Testis (tissue), 3 donors: ENCODE measurements around the gene FSCB. TPM values are rescaled to one million over a fixed set of nuclear protein-coding genes. Genes with fewer than 3 reads are reported as not detected.

ENCODE experiments used
- DNase-seq: peaks from one replicate; pipeline ENCODE4 v3.0.0-alpha.2; 2019
- H3K27ac ChIP-seq, 2 donors: fragments of 200-600 bp; sonication (generic); one replicate each; pipeline ENCODE4 v1.5.1; 2019
- H3K27me3 ChIP-seq: fragments of 200-600 bp; sonication (generic); one replicate; pipeline ENCODE4 v1.5.1; 2019
- H3K36me3 ChIP-seq: fragments of 200-600 bp; sonication (generic); one replicate; pipeline ENCODE4 v1.5.1; 2017; ENCODE audit warnings: low read depth; ENCODE audit errors: missing control alignments
- H3K4me1 ChIP-seq: fragments of 200-600 bp; sonication (generic); one replicate; pipeline ENCODE4 v1.5.1; 2019
- H3K4me3 ChIP-seq, 2 donors: fragments of 200-600 bp; sonication (generic); one replicate each; pipeline ENCODE4 v1.5.1; 2017 to 2019
- H3K9me3 ChIP-seq: fragments of 200-600 bp; sonication (generic); one replicate; pipeline ENCODE4 v1.5.1; 2017
- CTCF ChIP-seq, 3 experiments: fragments of 450-650 bp in 2 of 3; fragments of 200-600 bp in 1 of 3; sonication (generic) in 1 of 3; IDR thresholded peaks; one replicate each; pipeline ENCODE4 v1.5.1; 2016 to 2019; ENCODE audit warnings: antibody characterized with exemption in 3 of 3, mild to moderate bottlenecking in 2 of 3, moderate library complexity in 1 of 3
- POLR2A ChIP-seq: fragments of 450-650 bp; IDR thresholded peaks from one replicate; pipeline ENCODE4 v1.6.1; 2017; ENCODE audit warnings: antibody characterized with exemption, mild to moderate bottlenecking, moderate library complexity
- WGBS, 2 donors: methylation state at CpG; one replicate each; pipeline ENCODE4 v1.1.5; 2018; 5-methylcytosine and 5-hydroxymethylcytosine counted together
- intact Hi-C: fragments of 100-400 bp; cut with DNase I; formaldehyde crosslinking; loops from one replicate; pipeline ENCODE4 v1.15.1; 2023; ENCODE audit warnings: low total_unique reads
- polyA plus RNA-seq: library from polyadenylated mRNA; stranded (reverse); fragments of 350-450 nt; fragmentation: Illumina TruSeq; extraction: RNeasy Lipid Tissue Mini Kit (QIAGEN cat#74804); gene quantifications from one replicate; pipeline ENCODE4 v1.2.3, GENCODE V29; 2014; ENCODE audit warnings: low read depth, low replicate concordance; ENCODE audit not compliant: insufficient read depth
- total RNA-seq, 2 donors: library from RNA; depleted of rRNA; stranded (reverse); fragments of >200 nt; gene quantifications; one replicate each; pipeline ENCODE4 v1.2.3, GENCODE V29; 2016

The FSCB gene
- total and polyA plus RNA-seq, 3 donors from 2014 or later = 21.0 to 69.1 (median 42.9) TPM

GRCh38 chr14:44494137-44494536 is 12.9 kb downstream of the FSCB start:
- H3K9me3 ChIP-seq = no peaks in the 10 kb centered on the region
- no peak overlapping the region for H3K27ac ChIP-seq
- TF ChIP-seq CTCF (IDR thresholded peaks at IDR 0.05) = no peak
- no peak for TF ChIP-seq POLR2A
- intact Hi-C loops = no loop called here
- H3K36me3 ChIP-seq = no peaks in the 10 kb centered on the region
- H3K4me3 ChIP-seq = no peak overlapping the region
- no peaks in the 10 kb centered on the region for H3K27me3 ChIP-seq
- DNase-seq = no peak
- H3K4me1 ChIP-seq = no peaks in the 10 kb centered on the region

GRCh38 chr14:44490966-44491365 is 16.1 kb downstream of the FSCB start:
- Histone ChIP-seq H3K9me3 (no peaks in the 10 kb centered on the region), H3K36me3 (no peaks in the 10 kb centered on the region), H3K27me3 (no peaks in the 10 kb centered on the region), H3K4me3 (no peak overlapping the region), H3K4me1 (no peaks in the 10 kb centered on the region), H3K27ac (no peak overlapping the region)
- no peak for DNase-seq
- intact Hi-C loops = no loop called here
- WGBS, 2 donors = 83 to 85% methylated on average over 2 of the region's 2 CpGs
- TF ChIP-seq CTCF (IDR thresholded peaks at IDR 0.05) (no peak), POLR2A (no peak)

- DNase-seq = no peak
- Histone ChIP-seq H3K36me3 (no peaks in the 10 kb centered on the region), H3K27ac (no peak overlapping the region), H3K9me3 (no peaks in the 10 kb centered on the region), H3K4me3 (no peak overlapping the region), H3K27me3 (no peaks in the 10 kb centered on the region), H3K4me1 (no peaks in the 10 kb centered on the region)
- TF ChIP-seq CTCF (IDR thresholded peaks at IDR 0.05) (no peak), POLR2A (no peak)
- WGBS, 2 donors = 79 to 96% methylated on average over 1 of the region's 1 CpG
- intact Hi-C loops = no loop called here
Measured at GRCh38 chr14:44477953-44478352, 29.1 kb downstream of the FSCB start.

- Histone ChIP-seq H3K27ac (no peak overlapping the region), H3K4me1 (no peaks in the 10 kb centered on the region), H3K36me3 (no peaks in the 10 kb centered on the region), H3K4me3 (no peak overlapping the region), H3K9me3 (no peaks in the 10 kb centered on the region), H3K27me3 (no peaks in the 10 kb centered on the region)
- no peak for DNase-seq
- intact Hi-C loops = no loop called here
- no peak for TF ChIP-seq CTCF (IDR thresholded peaks at IDR 0.05)
- TF ChIP-seq POLR2A = no peak
Measured at GRCh38 chr14:44468771-44469170, 38.3 kb downstream of the FSCB start.

GRCh38 chr14:44463356-44464004 is 43.6 kb downstream of the FSCB start:
- H3K27me3 ChIP-seq = no peaks in the 10 kb centered on the region
- no peaks in the 10 kb centered on the region for H3K36me3 ChIP-seq
- no peak overlapping the region for H3K27ac ChIP-seq
- no peak for DNase-seq
- TF ChIP-seq CTCF (IDR thresholded peaks at IDR 0.05) = no peak
- no peak for TF ChIP-seq POLR2A
- intact Hi-C loops = no loop called here
- H3K9me3 ChIP-seq = no peaks in the 10 kb centered on the region
- no peak overlapping the region for H3K4me3 ChIP-seq
- no peaks in the 10 kb centered on the region for H3K4me1 ChIP-seq
- WGBS, 2 donors = 54 to 61% methylated on average over 4 of the region's 4 CpGs
